Caco-2 (cell line): ENCODE measurements around the gene NIP7. TPM values are rescaled to one million over a fixed set of nuclear protein-coding genes. Genes with fewer than 3 reads are reported as not detected.
A peak's percentile ranks its signal among the peaks of the same experiment; 100 is the strongest.

Experiments
- BruUV-seq: library from RNA; stranded (reverse); fragments of 400-500 nt; replicated peaks from 2 replicates; lab custom pipeline; 2021; lab: Mats Ljungman, UMichigan
- CTCF ChIA-PET: fragments of 300-600 bp; sonication (Branson Sonifier 250); formaldehyde crosslinking; loops from one replicate; lab custom pipeline; 2022; ENCODE audit warnings: antibody characterized with exemption; lab: Charles Lee
- POLR2A ChIA-PET: fragments of 300-600 bp; sonication (Branson Sonifier 250); formaldehyde crosslinking; loops from one replicate; lab custom pipeline; 2022; ENCODE audit warnings: antibody characterized with exemption; lab: Charles Lee
- DNase-seq, 2 experiments: peaks; one replicate each; pipeline versions ENCODE4 v3.0.0 to v3.0.0-alpha.2; 2020 to 2022
- H3K27me3 ChIP-seq: replicated peaks from 2 replicates; pipeline ENCODE4 v1.6.0; 2011; ENCODE audit warnings: low read length; ENCODE audit not compliant: control insufficient read depth, insufficient read depth
- H3K36me3 ChIP-seq: 2 replicates; pipeline ENCODE4 v1.5.1; 2011; ENCODE audit warnings: low read length; ENCODE audit not compliant: control insufficient read depth, insufficient read depth
- H3K4me1 ChIP-seq: fragments of 250-450 bp; sonication (Bioruptor Pico); 2 replicates; pipeline ENCODE4 v1.5.1; 2020; ENCODE audit warnings: mild to moderate bottlenecking
- H3K4me3 ChIP-seq: 2 replicates; pipeline ENCODE4 v1.5.1; 2011; ENCODE audit warnings: low read depth, mild to moderate bottlenecking, control low read depth, low read length
- H3K9me3 ChIP-seq: fragments of 250-450 bp; sonication (Bioruptor Pico); 2 replicates; pipeline ENCODE4 v1.5.1; 2020; ENCODE audit warnings: mild to moderate bottlenecking, moderate library complexity
- H3K27ac Mint-ChIP-seq: one replicate; pipeline ENCODE4 v1.8.0; 2022; ENCODE audit warnings: mixed read lengths; ENCODE audit not compliant: unreplicated experiment
- H3K27me3 Mint-ChIP-seq: one replicate; pipeline ENCODE4 v1.8.0; 2022; ENCODE audit warnings: mixed read lengths; ENCODE audit not compliant: insufficient read depth, unreplicated experiment
- H3K36me3 Mint-ChIP-seq: one replicate; pipeline ENCODE4 v1.8.0; 2022; ENCODE audit warnings: mild to moderate bottlenecking, mixed read lengths; ENCODE audit not compliant: insufficient read depth, unreplicated experiment
- H3K4me1 Mint-ChIP-seq: one replicate; pipeline ENCODE4 v1.8.0; 2022; ENCODE audit warnings: low read depth, mixed read lengths; ENCODE audit not compliant: unreplicated experiment
- H3K4me3 Mint-ChIP-seq: one replicate; pipeline ENCODE4 v1.8.0; 2022; ENCODE audit warnings: mild to moderate bottlenecking, moderate library complexity, mixed read lengths; ENCODE audit not compliant: unreplicated experiment
- H3K9me3 Mint-ChIP-seq: one replicate; pipeline ENCODE4 v1.8.0; 2022; ENCODE audit warnings: mixed read lengths; ENCODE audit not compliant: unreplicated experiment
- CTCF ChIP-seq, 2 experiments: fragments of 200-600 bp in 1 of 2; IDR thresholded peaks; 1 replicate in 1 of 2; 2 replicates in 1 of 2; pipeline versions ENCODE4 v1.5.1 to v1.8.0; 2011 to 2022; ENCODE audit warnings: antibody characterized with exemption in 1 of 2, control low read depth in 1 of 2, inconsistent platforms in 1 of 2, low read depth in 1 of 2, low read length in 1 of 2, mild to moderate bottlenecking in 1 of 2, moderate library complexity in 1 of 2; ENCODE audit not compliant: insufficient read depth in 1 of 2, severe bottlenecking in 1 of 2, unreplicated experiment in 1 of 2
- intact Hi-C: fragments of 100-400 bp; cut with micrococcal nuclease; formaldehyde crosslinking; loops from one replicate; pipeline ENCODE4 v1.10.0; 2022; ENCODE audit not compliant: unreplicated experiment
- total RNA-seq: library from RNA; stranded (reverse); gene quantifications from 2 replicates; pipeline ENCODE4 v1.2.3, GENCODE V29; 2022

Gene NIP7
- total RNA-seq, 1 experiment from 2014 or later, result 65.6 TPM

GRCh38 chr16:69382421-69382820 is 42.8 kb downstream of the NIP7 start:
- CTCF ChIA-PET, result no interaction called here
- intact Hi-C loops, result no loop called here
- Histone ChIP-seq H3K9me3 (no peaks in the 10 kb centered on the region), H3K27me3 (no peaks in the 10 kb centered on the region), H3K4me1 (peaks cover 8% of the 10 kb centered on the region), H3K36me3 (peaks cover 5% of the 10 kb centered on the region; the same call in 1 of the 2 replicates), H3K4me3 (no peak overlapping the region)
- no TSS peak for BruUV-seq
- Mint-ChIP-seq H3K27ac (no peak overlapping the region), H3K9me3 (no peaks in the 10 kb centered on the region), H3K4me1 (peaks cover 19% of the 10 kb centered on the region), H3K36me3 (peaks cover 82% of the 10 kb centered on the region), H3K4me3 (no peak overlapping the region), H3K27me3 (no peaks in the 10 kb centered on the region)
- POLR2A ChIA-PET, result no interaction called here
- TF ChIP-seq CTCF (IDR thresholded peaks at IDR 0.05; ENCODE audit: insufficient read depth in 1 of 2, low read depth in 1 of 2, low read length in 1 of 2, severe bottlenecking in 1 of 2, unreplicated experiment in 1 of 2), result no peak
- no peak for DNase-seq

- intact Hi-C loops, result loop anchor here (5.0 kb wide), 1 partner anchor 48 kb away; the partner anchor contains the start of genes COG8 and NIP7
- Mint-ChIP-seq H3K4me3 (peak overlapping the region; percentile 89), H3K9me3 (no peaks in the 10 kb centered on the region), H3K27me3 (no peaks in the 10 kb centered on the region), H3K4me1 (peaks cover 26% of the 10 kb centered on the region), H3K36me3 (peaks cover 60% of the 10 kb centered on the region), H3K27ac (peak overlapping the region; percentile 94)
- Histone ChIP-seq H3K9me3 (no peaks in the 10 kb centered on the region), H3K4me3 (peak overlapping the region; percentile 93), H3K36me3 (peaks cover 4% of the 10 kb centered on the region; the same call in 1 of the 2 replicates), H3K4me1 (peaks cover 8% of the 10 kb centered on the region), H3K27me3 (no peaks in the 10 kb centered on the region)
- TSS peak; percentile 47 for BruUV-seq
- DNase-seq, result no peak
- no peak for TF ChIP-seq CTCF (IDR thresholded peaks at IDR 0.05; ENCODE audit: insufficient read depth in 1 of 2, low read depth in 1 of 2, low read length in 1 of 2, severe bottlenecking in 1 of 2, unreplicated experiment in 1 of 2)
- POLR2A ChIA-PET, result interaction anchor here (1.0 kb wide), 1 partner anchor 11 kb away, joined by 4 read pairs; no protein-coding TSS in a partner anchor
- CTCF ChIA-PET, result interaction anchor here (2.6 kb wide), 1 partner anchor 12 kb away, joined by 6 read pairs; no protein-coding TSS in a partner anchor
Observed at GRCh38 chr16:69384974-69385373, 45.4 kb downstream of the NIP7 start.

GRCh38 chr16:69386596-69386995 is 47.0 kb downstream of the NIP7 start:
- no TSS peak for BruUV-seq
- H3K36me3 Mint-ChIP-seq, result peaks cover 45% of the 10 kb centered on the region

More at GRCh38 chr16:69386596-69386995, 47.0 kb downstream of the NIP7 start:
- H3K4me1 Mint-ChIP-seq, result peaks cover 26% of the 10 kb centered on the region
- H3K27me3 Mint-ChIP-seq, result no peaks in the 10 kb centered on the region
- H3K27ac Mint-ChIP-seq, result no peak overlapping the region
- Histone ChIP-seq H3K4me3 (no peak overlapping the region), H3K36me3 (peaks cover 2% of the 10 kb centered on the region; the same call in 1 of the 2 replicates), H3K4me1 (peaks cover 8% of the 10 kb centered on the region), H3K9me3 (no peaks in the 10 kb centered on the region), H3K27me3 (no peaks in the 10 kb centered on the region)
- TF ChIP-seq CTCF (IDR thresholded peaks at IDR 0.05; ENCODE audit: insufficient read depth in 1 of 2, low read depth in 1 of 2, low read length in 1 of 2, severe bottlenecking in 1 of 2, unreplicated experiment in 1 of 2), result no peak
- no peaks in the 10 kb centered on the region for H3K9me3 Mint-ChIP-seq
- intact Hi-C loops, result loop anchor here (5.0 kb wide), 1 partner anchor 49 kb away; the partner anchor contains the start of genes COG8 and NIP7
- CTCF ChIA-PET, result interaction anchor here (0.6 kb wide), 1 partner anchor 40 kb away, joined by 4 read pairs; no protein-coding TSS in a partner anchor
- H3K4me3 Mint-ChIP-seq, result peak overlapping the region; percentile 89
- no peak for DNase-seq
- POLR2A ChIA-PET, result interaction anchor here (0.6 kb wide), 1 partner anchor 62 kb away, joined by 3 read pairs; no protein-coding TSS in a partner anchor

Other genes with a start within 250 kb of the NIP7 start
- gene HAS3, start 234.1 kb upstream of the NIP7 start, total RNA-seq, result 8.3 TPM in 2 replicates
- gene CHTF8, start 207.2 kb upstream of the NIP7 start, total RNA-seq, result 119 and 124 TPM in 2 replicates
- 124 and 126 TPM in 2 replicates for gene UTP4, start 207.1 kb upstream of the NIP7 start, total RNA-seq
- gene SNTB2, start 152.6 kb upstream of the NIP7 start, total RNA-seq, result 50.6 and 51.8 TPM in 2 replicates
- gene VPS4A, start 28.4 kb upstream of the NIP7 start, total RNA-seq, result 42.4 and 45.8 TPM in 2 replicates
- gene PDF, start 9.2 kb upstream of the NIP7 start, total RNA-seq, result 42.1 and 50.7 TPM in 2 replicates
- gene COG8, start 208 bp upstream of the NIP7 start, total RNA-seq, result 57.4 and 59.1 TPM in 2 replicates
- gene TMED6, start 12.0 kb downstream of the NIP7 start, total RNA-seq, result 2.4 TPM in 2 replicates
- gene TERF2, start 46.2 kb downstream of the NIP7 start, total RNA-seq, result 43.6 and 46.2 TPM in 2 replicates
- 355 TPM in 2 replicates for gene CYB5B, start 84.8 kb downstream of the NIP7 start, total RNA-seq
- 87.6 and 89.8 TPM in 2 replicates for gene NFAT5, start 226.2 kb downstream of the NIP7 start, total RNA-seq